Keratinocyte (primary cell): ENCODE results near the gene PCDHA9. TPM values are rescaled to one million over a fixed set of nuclear protein-coding genes. Genes with fewer than 3 reads are reported as not detected.
"Not testable (repeated sequence)": the region's sequence is repeated elsewhere in the genome, so short reads cannot be mapped to it uniquely, and the experiment has no call there.

ENCODE experiments used
- DNase-seq: peaks from one replicate; pipeline ENCODE4 v3.0.0-alpha.2; 2011; ENCODE audit warnings: low read depth, missing footprints, low spot score
- FAIRE-seq: peaks from 2 replicates; lab custom pipeline; 2011; peaks lifted over from hg19 to GRCh38; lab: Jason Lieb, UNC
- H2AFZ ChIP-seq: 2 replicates; pipeline ENCODE4 v1.6.0; 2012; ENCODE audit warnings: low read length, control low read depth, inconsistent platforms; ENCODE audit not compliant: control insufficient read depth
- H3K27ac ChIP-seq: 2 replicates; pipeline ENCODE4 v1.5.1; 2011; ENCODE audit warnings: low read length; ENCODE audit not compliant: control insufficient read depth, insufficient read depth
- H3K27me3 ChIP-seq: 3 replicates; pipeline ENCODE4 v1.6.0; 2011; ENCODE audit warnings: low read length; ENCODE audit not compliant: control insufficient read depth, insufficient read depth; ENCODE audit errors: extremely low read depth
- H3K36me3 ChIP-seq, 2 experiments: 2 replicates in 1 of 2; 3 replicates in 1 of 2; pipeline ENCODE4 v1.5.1; 2011; ENCODE audit warnings: low read length in 2 of 2, mild to moderate bottlenecking in 1 of 2; ENCODE audit not compliant: control insufficient read depth in 2 of 2, insufficient read depth in 2 of 2; ENCODE audit errors: extremely low read depth in 1 of 2
- H3K4me1 ChIP-seq: 3 replicates; pipeline ENCODE4 v1.5.1; 2011; ENCODE audit warnings: low read length; ENCODE audit not compliant: control insufficient read depth, insufficient read depth; ENCODE audit errors: extremely low read depth
- H3K4me2 ChIP-seq: 3 replicates; pipeline ENCODE4 v1.6.0; 2011; ENCODE audit warnings: low read depth, low read length; ENCODE audit not compliant: control insufficient read depth, insufficient read depth; ENCODE audit errors: extremely low read depth
- H3K4me3 ChIP-seq, 3 experiments: fragments of 200-600 bp in 1 of 3; sonication (generic) in 1 of 3; 2 replicates in 2 of 3; 3 replicates in 1 of 3; pipeline ENCODE4 v1.5.1; 2011 to 2016; ENCODE audit warnings: low read length in 3 of 3, mild to moderate bottlenecking in 3 of 3, control low read depth in 2 of 3, inconsistent platforms in 1 of 3, low read depth in 1 of 3, mixed read lengths in 1 of 3, mixed run types in 1 of 3, moderate library complexity in 1 of 3; ENCODE audit not compliant: control insufficient read depth in 2 of 3, insufficient read depth in 2 of 3; ENCODE audit errors: extremely low read depth in 1 of 3
- H3K79me2 ChIP-seq: 2 replicates; pipeline ENCODE4 v1.6.0; 2012; ENCODE audit warnings: low read length; ENCODE audit not compliant: control insufficient read depth, insufficient read depth
- H3K9ac ChIP-seq: 3 replicates; pipeline ENCODE4 v1.6.0; 2011; ENCODE audit warnings: low read length; ENCODE audit not compliant: control insufficient read depth, insufficient read depth; ENCODE audit errors: extremely low read depth
- H3K9me1 ChIP-seq: 3 replicates; pipeline ENCODE4 v1.6.0; 2011; ENCODE audit warnings: low read length; ENCODE audit not compliant: control insufficient read depth, insufficient read depth; ENCODE audit errors: extremely low read depth
- H3K9me3 ChIP-seq: 2 replicates; pipeline ENCODE4 v1.5.1; 2012; ENCODE audit warnings: low read depth, low read length; ENCODE audit not compliant: control insufficient read depth
- H4K20me1 ChIP-seq: 3 replicates; pipeline ENCODE4 v1.6.0; 2011; ENCODE audit warnings: low read length; ENCODE audit not compliant: control insufficient read depth, insufficient read depth; ENCODE audit errors: extremely low read depth
- EZH2 ChIP-seq: IDR thresholded peaks from one replicate; pipeline ENCODE4 v1.6.1; 2012; ENCODE audit warnings: inconsistent platforms, mild to moderate bottlenecking, low read length, moderate library complexity
- dilution Hi-C: fragments of 300-500 bp; cut with MboI; formaldehyde crosslinking; loops from one replicate; pipeline ENCODE4 v1.7.0; 2020; ENCODE audit warnings: low sequenced_read_pairs; ENCODE audit not compliant: extremely low pct_ligation_motif_present
- polyA plus RNA-seq, 5 experiments: library from polyadenylated mRNA; depleted of rRNA in 3 of 5; stranded (reverse) in 3 of 5; stranded (forward) in 1 of 5; unstranded in 1 of 5; fragments of >200 nt; gene quantifications; 1 replicate in 1 of 5; 2 replicates in 3 of 5; 3 replicates in 1 of 5; pipeline versions ENCODE4 v1.2.1 to v1.2.3, GENCODE V29; 2011 to 2012; ENCODE audit warnings: missing spikeins in 2 of 5, low read depth in 1 of 5, low replicate concordance in 1 of 5
- TF ChIP-seq, protein P1 (sequence below), 3 experiments: IDR thresholded peaks in 1 of 3; conservative IDR thresholded peaks in 1 of 3; optimal IDR thresholded peaks in 1 of 3; 2 replicates in 2 of 3; 3 replicates in 1 of 3; pipeline versions ENCODE3 to v1.5.1; 2011; ENCODE audit warnings: low read length in 3 of 3, mild to moderate bottlenecking in 3 of 3, moderate library complexity in 2 of 3, control low read depth in 1 of 3, inconsistent platforms in 1 of 3; ENCODE audit not compliant: insufficient read depth in 2 of 3; ENCODE audit errors: extremely low read depth in 1 of 3

PCDHA9 gene
- polyA plus RNA-seq, 1 donor (not counting 4 experiments of a cell fraction or from before 2014, with no cell fraction given) = 0.01 TPM

DNA sequence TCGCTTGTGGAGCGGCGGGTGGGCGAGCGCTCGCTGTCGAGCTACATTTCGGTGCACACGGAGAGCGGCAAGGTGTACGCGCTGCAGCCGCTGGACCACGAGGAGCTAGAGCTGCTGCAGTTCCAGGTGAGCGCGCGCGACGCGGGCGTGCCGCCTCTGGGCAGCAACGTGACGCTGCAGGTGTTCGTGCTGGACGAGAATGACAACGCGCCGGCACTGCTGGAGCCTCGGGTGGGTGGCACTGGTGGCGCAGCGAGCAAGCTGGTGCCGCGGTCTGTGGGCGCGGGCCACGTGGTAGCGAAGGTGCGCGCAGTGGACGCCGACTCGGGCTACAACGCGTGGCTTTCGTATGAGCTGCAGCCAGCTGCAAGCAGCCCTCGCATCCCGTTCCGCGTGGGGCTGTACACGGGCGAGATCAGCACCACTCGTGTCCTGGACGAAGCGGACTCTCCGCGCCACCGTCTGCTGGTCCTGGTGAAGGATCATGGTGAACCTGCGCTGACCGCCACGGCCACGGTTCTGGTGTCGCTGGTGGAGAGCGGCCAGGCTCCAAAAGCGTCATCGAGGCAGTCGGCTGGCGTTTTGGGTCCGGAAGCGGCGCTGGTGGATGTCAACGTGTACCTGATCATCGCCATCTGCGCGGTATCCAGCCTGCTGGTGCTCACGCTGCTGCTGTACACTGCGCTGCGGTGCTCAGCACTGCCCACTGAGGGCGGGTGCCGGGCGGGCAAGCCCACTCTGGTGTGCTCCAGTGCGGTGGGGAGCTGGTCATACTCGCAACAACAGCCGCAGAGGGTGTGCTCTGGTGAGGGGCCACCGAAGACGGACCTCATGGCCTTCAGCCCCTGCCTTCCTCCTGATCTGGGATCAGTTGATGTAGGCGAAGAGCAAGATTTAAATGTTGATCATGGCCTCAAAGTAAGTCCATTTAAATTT is 5.1 kb upstream of the PCDHA9 start:
- H3K27ac ChIP-seq = no peak overlapping the region
- DNase-seq (no peak), FAIRE-seq (no peak)
- TF ChIP-seq, protein P1, sequence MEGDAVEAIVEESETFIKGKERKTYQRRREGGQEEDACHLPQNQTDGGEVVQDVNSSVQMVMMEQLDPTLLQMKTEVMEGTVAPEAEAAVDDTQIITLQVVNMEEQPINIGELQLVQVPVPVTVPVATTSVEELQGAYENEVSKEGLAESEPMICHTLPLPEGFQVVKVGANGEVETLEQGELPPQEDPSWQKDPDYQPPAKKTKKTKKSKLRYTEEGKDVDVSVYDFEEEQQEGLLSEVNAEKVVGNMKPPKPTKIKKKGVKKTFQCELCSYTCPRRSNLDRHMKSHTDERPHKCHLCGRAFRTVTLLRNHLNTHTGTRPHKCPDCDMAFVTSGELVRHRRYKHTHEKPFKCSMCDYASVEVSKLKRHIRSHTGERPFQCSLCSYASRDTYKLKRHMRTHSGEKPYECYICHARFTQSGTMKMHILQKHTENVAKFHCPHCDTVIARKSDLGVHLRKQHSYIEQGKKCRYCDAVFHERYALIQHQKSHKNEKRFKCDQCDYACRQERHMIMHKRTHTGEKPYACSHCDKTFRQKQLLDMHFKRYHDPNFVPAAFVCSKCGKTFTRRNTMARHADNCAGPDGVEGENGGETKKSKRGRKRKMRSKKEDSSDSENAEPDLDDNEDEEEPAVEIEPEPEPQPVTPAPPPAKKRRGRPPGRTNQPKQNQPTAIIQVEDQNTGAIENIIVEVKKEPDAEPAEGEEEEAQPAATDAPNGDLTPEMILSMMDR (optimal IDR thresholded peaks at IDR 0.05 in 1 of 3, IDR thresholded peaks at IDR 0.05 in 1 of 3, conservative IDR thresholded peaks at IDR 0.05 in 1 of 3; ENCODE audit: extremely low read depth in 1 of 3, insufficient read depth in 2 of 3, low read length in 3 of 3) = no peak
- no peak for TF ChIP-seq EZH2
- H3K9ac ChIP-seq = no peak overlapping the region
- H3K4me3 ChIP-seq = no peak overlapping the region
- no peaks in the 10 kb centered on the region for H3K36me3 ChIP-seq
- H3K9me3 ChIP-seq = peaks cover 6% of the 10 kb centered on the region
- H3K4me1 ChIP-seq = no peaks in the 10 kb centered on the region
- no peak overlapping the region for H2AFZ ChIP-seq
- dilution Hi-C loops = no loop called here
- H3K4me2 ChIP-seq = no peak overlapping the region
- H3K9me1 ChIP-seq = no peaks in the 10 kb centered on the region
- H4K20me1 ChIP-seq = no peaks in the 10 kb centered on the region
- no peaks in the 10 kb centered on the region for H3K79me2 ChIP-seq
- no peaks in the 10 kb centered on the region for H3K27me3 ChIP-seq

DNA sequence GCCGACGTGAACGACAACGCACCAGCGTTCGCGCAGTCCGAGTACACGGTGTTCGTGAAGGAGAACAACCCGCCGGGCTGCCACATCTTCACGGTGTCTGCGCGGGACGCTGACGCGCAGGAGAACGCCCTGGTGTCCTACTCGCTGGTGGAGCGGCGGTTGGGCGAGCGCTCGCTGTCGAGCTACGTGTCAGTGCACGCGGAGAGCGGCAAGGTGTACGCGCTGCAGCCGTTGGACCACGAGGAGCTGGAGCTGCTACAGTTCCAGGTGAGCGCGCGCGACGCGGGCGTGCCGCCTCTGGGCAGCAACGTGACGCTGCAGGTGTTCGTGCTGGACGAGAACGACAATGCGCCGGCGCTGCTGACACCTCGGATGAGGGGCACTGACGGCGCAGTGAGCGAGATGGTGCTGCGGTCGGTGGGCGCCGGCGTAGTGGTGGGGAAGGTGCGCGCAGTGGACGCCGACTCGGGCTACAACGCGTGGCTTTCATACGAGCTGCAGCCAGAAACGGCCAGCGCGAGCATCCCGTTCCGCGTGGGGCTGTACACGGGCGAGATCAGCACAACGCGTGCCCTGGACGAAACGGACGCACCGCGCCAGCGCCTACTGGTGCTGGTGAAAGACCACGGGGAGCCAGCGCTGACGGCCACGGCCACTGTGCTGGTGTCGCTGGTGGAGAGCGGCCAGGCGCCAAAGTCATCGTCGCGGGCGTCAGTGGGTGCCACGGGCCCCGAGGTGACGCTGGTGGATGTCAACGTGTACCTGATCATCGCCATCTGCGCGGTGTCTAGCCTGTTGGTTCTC is 1.9 kb downstream of the PCDHA9 start:
- H3K9me1 ChIP-seq, H2AFZ ChIP-seq, H3K4me2 ChIP-seq, H3K4me3 ChIP-seq, dilution Hi-C loops, H4K20me1 ChIP-seq, H3K79me2 ChIP-seq, H3K4me1 ChIP-seq, H3K27ac ChIP-seq, H3K27me3 ChIP-seq, DNase-seq, H3K36me3 ChIP-seq, FAIRE-seq, H3K9me3 ChIP-seq, H3K9ac ChIP-seq: not testable (repeated sequence)
